T follicular helper cell (primary cell): ENCODE results near the gene GATAD1.
"Not testable (repeated sequence)": the region's sequence is repeated elsewhere in the genome, so short reads cannot be mapped to it uniquely, and the experiment has no call there.

ENCODE experiments used
- DNase-seq: peaks from one replicate; pipeline ENCODE4 v3.0.0-alpha.2; 2020; ENCODE audit warnings: low read depth
- total RNA-seq, 2 experiments: gene quantifications; one replicate each; lab custom pipeline; 2026; lab: John Stamatoyannopoulos, UW

GATAD1 gene, protein sequence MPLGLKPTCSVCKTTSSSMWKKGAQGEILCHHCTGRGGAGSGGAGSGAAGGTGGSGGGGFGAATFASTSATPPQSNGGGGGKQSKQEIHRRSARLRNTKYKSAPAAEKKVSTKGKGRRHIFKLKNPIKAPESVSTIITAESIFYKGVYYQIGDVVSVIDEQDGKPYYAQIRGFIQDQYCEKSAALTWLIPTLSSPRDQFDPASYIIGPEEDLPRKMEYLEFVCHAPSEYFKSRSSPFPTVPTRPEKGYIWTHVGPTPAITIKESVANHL
- total RNA-seq = 17.7 to 24.2 reads per million in 2 experiments

DNA sequence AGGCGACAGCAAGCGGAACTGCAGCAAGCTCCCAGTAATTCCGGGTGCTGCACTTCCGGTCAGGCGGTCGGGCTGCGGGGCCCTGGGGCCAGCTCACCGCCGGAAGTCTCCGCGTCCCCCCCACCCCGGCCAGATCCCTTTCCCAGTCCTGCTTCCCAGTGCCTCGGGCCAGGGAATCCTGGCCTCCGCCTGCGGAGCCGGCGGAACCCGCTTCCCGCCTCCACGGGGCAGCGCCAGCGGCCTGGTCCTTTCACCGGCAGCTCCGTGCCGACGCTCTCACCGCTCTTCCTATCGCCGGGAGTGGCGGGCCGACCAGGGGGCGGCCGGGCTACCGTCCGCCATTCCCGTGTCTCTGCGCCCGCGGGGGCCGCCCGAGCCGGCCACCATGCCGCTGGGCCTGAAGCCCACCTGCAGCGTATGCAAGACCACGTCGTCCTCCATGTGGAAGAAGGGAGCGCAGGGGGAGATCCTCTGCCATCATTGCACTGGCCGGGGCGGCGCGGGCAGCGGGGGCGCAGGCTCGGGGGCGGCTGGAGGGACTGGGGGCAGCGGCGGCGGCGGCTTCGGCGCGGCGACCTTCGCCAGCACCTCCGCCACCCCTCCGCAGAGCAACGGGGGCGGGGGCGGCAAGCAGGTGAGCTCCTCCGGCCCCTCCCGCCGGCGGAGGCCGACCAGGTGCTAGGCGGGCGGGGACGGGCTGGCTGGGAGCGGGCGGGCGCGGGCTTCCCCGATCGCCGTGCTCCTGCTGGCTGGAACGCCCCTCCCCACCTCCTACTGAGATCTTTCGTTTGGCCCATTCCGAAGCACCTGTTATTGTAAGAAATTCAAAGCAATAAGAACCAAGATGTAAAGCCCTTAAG lies at the start of gene GATAD1:
Gene GATAD1, plus strand, starts transcription at position 138 of the 860 bp plus-strand sequence. Its CDS starts 248 bp downstream, at position 386.
- DNase-seq = peak; percentile 71

DNA sequence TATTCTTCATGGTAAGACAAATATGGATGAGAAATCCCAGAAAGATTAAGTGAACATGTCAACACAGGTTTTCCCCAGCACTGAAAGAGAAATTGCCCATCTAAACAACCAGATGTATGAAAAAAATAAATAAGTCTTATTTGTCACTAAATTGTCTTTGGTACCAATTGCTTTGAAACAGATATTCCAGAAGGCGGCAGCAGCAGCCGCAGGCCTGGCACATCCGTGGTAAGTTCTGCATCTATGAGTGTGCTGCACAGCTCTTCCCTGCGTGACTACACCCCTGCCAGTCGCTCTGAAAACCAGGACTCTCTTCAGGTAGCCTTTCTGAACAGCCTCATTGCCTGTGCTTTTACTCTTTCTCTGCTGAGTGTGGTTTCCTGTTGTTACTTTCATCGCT lies 49.7 kb upstream of the GATAD1 start:
- no peak for DNase-seq

DNA sequence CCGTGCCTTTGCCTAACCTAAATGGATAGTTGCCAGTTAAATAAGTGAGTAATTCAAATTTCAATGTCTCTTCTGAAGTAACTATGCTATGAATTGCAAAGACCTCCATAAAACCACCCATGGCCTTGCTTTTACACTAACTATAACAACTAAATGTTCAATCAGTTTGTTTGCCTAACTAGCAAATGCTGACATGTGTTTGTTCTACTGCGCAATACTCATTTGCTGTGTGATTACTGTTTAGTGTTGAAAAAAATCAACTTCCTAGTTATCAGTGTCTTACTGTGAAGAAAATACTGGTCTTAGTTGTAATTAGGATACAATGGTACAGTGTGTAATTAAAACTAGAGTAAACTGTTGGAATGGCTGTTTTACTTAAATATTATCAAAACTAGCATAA lies 47.3 kb upstream of the GATAD1 start:
- DNase-seq = no peak

DNA sequence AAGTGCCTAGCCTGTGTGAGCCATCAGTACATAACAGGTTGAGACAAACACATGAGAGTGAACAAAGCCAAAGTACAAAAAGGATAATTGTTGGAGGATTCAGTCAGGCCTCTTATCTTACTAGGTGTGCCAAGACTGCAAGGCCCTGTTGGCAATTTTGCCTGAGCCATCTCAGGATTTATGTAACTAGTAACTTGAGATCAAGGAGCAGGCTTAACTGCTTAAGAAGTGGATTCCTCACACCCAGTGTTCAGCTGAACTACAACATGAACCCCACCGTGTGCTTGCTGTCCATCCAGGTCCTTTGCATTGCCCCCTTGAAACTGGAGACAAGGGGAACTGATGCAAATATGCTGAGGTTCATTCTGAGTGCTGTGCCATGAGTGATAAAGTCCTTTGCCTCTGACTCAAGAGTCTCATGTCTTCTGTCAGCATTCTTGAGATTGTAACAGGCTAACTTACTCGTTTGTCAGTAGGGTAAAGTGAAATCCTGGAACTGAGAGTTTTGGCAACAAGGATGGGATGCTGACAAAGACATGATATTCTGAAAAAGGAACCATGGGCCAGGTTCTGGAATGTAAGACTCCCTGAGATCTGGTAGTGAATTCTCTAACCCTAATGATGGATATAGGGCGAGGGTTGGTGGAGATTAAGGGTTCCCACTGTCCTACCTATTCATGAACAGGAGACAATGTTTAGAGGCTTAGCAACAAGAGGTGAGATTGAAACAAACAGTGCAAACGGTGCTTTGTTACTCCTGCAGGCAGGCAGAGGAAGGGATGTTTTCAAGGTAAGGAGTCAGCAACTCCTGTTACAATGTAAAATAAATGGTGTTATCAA lies 44.1 kb upstream of the GATAD1 start:
- DNase-seq = no peak

DNA sequence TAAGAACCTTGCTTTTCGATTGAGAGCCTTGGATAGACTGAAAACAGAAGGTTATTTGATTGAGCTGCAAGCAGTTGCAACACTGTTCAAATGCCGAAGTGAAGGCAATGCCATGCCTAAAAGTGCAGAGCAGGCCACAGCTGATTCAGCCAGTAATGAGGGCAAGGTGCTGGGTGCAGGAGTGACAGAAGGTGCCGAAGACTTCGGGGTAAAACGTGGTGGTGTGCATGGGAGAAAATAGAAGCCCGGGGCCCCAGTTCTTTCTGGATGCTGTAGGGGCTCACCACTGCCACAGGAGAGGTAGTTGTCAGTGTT lies 43.6 kb upstream of the GATAD1 start:
- DNase-seq = no peak

DNA sequence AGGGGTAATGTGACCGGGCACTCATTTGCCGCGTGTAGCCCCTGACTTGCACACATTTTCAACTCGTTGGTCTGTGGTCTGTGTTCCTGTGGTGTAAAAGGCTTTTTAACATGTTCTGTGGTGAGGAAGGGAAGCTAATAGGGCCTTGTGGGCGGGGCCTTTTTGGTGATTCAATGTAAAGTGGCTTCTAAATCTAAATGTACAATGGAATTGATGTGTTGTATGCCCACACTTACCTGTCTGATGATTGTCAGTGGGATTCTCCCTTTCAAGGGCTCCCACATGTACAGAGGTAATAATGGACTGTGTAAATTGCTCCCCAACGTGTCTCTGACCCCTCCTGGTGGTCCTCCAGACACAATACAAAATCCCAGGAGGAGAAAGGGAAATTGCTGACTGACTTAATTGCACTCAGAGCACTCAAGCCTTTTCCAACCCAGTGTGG lies 43.1 kb upstream of the GATAD1 start:
- DNase-seq = no peak

DNA sequence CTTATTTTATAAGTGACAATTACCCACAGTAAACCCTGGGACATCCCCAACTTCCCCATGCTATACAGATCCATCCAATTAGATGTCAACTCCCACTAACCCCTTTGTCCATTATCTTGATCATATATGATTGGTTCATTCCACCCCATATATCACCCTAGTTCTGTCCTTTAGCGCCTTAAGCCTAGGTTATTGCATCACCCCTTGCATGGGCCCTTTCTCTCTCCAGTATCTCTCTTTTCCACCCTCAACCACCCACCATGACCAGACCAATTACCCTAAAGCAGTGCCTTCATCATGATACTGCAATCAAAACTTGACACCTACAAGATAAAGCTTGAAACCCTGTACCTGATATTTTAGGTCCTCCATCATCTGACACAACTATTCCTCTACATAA lies 37.9 kb upstream of the GATAD1 start:
- DNase-seq = no peak

DNA sequence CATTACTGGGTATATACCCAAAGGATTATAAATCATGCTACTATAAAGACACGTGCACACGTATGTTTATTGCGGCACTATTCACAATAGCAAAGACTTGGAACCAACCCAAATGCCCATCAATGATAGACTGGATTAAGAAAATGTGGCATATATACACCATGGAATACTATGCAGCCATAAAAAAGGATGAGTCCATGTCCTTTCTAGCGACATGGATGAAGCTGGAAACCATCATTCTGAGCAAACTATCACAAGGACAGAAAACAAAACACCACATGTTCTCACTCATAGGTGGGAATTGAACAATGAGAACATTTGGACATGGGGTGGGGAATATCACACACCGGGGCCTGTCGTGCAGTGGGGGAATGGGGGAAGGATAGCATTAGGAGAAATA lies 37.1 kb upstream of the GATAD1 start:
- DNase-seq = not testable (repeated sequence)

DNA sequence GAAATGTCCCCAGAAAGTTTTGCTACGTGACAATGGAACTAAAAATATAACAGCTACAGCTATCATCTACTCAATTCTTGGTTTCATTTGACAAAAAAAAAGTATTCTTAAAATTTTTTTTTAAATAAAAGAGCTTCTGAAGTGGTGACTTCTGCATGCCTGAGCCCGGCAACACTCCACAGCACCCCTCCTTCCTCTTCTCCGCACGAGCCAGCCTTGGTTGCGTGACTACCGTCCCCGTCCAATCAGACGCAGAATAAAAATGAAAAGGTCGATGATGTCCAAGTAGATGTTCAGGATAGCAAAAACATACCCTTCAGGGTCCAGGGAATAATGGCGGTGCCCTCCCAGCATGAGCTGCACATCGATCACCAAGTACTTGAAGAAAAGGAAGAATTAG lies 34.5 kb upstream of the GATAD1 start:
- DNase-seq = no peak

DNA sequence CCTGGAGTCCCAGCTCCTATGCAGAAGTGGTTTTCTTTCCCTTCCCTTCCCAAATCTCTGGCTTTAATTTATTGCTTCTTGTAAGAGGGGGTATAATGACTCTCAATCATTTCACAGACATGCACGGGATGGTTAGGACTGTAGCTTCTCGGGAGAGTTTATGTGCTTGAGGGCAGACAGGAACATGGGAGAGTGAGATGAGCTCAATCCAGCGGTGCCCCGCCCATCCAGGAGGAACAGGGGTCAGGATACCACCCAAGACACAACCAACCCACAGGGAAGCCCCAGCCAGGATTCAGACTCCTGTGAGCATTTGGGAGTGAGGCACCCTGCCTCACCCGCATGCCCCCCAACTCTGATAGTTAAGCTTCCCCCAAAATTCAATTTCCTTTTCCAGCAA lies 33.7 kb upstream of the GATAD1 start:
- DNase-seq = no peak

DNA sequence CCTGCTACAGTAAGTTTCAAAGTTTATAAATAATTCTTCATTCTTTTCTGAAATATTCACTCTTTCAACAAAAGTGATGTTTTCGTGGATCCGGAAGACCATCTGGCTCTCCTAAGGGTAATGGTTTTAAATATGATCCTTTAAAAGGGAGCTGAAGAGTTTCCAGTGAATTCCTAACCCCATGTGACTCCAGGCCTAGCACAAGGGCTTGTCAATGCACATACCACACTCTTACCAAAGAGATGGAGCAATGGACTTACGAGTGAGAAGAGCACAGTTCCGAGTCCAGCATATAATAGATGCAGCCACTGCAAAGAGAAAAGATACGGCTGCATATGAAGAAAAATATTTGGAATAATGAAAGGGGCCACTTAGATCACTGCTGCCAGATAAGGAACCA lies 32.1 kb upstream of the GATAD1 start:
- no peak for DNase-seq

DNA sequence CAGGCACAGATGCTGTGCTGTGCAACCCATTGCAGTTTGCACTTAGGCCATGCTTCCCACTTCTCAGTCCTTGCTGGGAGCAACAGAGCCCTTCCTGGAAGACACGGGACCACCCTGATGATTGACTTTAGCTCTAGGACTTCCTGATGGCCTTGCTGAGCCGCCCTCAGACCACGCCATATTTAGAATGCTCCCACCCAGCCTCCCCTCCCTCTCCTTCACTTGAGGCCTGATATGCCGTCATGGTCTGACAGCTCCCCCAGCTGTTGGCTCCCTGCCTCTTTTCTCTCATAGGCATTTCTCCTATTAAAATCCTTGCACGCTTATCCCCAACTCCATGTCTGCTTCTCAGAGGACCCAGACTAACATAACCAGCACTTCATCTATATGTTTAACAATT lies 29.4 kb upstream of the GATAD1 start:
- DNase-seq = no peak

DNA sequence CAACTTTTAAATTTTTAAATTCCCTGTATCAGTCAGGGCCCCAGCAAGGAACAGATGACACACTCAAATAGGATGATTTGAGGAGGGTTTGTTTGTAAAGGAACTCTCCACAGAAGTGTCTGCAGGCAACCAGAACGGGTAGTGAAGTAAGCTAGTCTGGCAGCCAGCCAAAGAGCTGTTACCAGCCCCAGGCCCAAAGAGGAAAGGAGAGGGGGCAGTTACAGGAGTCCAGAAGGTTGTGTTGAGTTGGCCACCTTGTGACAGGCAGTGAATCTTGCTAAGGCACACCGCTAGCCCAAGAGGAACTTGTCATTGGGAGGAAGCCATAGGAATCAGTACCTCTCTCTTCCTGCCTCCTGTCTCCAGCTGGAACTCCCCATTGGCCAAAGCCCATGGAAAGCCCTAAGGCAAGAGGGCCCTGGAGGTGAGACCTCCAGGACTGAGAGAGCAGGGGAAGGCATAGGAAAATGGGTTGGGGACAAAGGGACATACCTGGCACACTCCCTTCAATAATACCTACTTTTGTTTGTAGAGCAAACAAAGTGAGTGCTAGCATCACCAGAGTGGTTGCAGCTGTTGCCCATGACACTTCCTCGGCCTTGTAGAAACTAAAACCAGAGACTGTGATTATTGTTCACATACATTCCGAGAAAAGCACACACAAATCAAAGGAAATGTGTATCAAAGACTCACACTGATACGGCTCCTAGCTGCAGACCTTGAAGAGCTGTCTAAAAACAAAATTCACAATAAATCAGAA lies 25.4 kb upstream of the GATAD1 start:
- no peak for DNase-seq

DNA sequence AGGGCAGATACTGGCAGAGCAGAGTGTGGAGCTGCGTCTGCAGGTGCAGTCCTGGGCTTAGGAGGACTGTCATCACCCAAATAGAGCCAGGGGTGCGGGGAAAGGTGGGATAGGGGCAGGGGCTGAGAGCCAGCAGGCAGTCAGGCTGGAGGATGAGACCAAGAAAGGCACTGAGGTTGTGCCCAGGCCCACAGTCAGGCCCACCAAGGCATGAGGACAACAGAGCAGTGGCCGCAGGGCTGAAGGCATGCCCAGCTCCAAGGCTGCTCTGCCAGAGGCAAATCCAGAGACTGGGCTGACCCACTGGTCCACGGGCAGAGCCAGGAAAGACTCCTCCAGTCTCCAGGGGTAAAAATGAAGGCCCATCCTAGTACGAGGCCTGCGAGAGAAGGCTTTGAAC lies 24.4 kb upstream of the GATAD1 start:
- no peak for DNase-seq

DNA sequence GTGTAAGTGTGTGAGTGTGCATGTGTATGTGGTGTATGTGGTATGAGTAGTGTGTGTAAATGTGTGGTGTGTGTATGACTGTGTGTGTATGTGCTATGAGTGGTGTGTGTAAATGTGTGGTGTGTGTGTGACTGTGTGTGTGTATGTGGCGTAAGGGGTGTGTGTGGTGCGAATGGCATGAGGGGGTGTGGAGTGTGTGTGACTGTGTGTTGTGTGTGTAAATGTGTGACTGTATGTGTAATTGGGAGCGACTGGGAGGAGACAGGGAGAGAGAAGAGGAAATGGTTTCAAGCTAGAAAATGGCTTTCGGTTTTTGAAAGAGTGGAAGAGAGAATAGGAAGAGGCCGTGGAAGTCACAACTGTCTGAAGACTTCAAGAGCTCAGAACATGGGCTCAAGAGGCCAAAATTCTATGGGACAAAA lies 23.6 kb upstream of the GATAD1 start:
- DNase-seq = no peak

DNA sequence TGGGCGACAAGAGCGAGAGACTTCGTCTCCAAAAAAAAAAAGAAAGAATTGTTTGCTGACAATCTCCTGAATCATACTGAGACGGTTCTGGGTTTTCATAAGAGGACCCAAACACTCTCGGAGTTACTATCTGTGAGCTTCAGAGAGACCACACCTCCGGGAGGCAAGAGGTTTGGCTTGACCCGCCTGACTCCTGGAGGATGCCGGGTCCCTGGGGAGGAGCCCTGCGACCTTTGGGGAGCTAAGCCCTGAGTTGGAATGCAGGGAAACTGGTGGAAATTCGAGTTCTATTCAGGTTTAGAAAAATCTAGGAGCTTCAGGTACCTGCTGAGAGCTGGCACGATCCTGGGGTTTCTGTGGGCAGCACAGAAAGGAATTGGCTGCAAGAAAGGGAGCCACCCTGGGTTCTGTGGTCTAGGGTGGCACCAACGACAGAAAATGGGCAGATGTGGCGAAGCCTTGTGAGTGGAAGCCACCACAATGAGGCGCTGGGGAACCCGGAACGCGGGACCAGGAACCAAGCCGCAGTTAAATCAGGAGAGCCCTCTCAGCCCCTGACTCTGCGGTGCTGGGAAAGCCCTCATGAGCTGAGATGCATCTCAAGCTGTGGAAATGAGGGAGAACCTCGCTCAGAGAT lies 21.9 kb upstream of the GATAD1 start:
- no peak for DNase-seq

DNA sequence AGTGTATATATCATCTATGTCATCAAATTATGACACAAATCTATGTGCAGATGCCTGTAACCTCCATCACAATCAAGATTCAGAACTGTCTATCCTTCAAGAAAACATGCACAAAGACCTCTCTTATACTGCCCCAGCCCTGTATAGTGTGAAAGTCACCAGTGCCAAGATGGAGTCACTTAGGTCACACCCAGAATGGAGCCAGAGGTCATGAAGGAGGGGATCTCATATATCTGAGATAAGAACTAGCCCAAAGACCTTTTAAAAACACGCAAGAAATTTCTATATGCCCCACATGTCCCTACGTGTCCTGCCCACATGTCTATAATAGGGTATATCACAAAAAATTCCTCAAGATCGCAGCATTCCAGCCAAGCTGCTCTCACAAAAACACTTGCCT lies 20.1 kb upstream of the GATAD1 start:
- DNase-seq = no peak

DNA sequence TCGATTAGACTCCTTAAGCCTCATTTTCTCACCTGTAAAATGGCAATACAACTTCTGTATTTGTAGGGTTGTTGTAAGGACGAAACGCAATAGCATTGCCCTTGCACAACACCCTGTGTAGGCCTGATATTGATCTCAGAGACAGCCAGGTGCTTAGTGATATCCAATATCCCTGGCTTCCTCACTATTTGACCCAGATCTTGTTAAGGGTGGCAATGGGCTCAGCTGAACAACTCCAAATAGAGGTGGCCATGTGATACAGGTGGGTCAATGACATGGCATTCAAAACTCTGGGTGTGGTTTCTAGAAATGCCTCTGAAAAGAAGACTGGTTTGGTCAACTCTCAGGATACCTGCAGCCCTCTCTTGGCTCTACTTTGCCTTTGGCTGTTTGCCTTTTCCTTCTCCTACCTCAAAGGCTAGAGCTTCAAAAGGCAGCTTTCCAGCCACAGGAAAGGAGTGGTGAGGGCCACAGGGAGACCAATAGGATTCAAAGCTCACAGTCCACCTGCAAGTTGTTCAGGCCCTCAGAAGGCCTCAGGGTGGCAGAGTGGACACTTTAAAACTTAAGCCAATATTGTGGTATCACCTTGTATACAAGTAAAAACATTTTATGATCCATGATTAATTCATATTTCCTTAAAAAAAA lies 14.9 kb upstream of the GATAD1 start:
- no peak for DNase-seq

DNA sequence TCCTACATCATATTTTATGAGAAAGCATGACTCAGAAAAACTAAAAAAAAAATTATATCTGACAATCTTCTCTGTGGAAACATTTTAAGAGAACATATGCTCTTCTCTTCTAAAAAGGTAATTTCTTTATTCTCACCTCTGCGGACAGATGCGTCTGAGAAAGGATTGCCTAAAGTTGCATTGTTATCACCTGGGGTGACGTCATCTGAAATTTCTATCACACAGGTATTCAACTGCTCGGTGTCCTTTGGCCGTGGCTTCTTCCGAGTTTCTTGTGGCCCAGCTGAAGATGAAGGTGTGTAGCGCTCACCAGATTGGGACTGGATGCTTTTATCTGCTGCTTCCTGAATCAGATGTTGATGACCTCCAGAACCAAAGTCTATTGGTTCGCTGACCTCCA lies 14.3 kb upstream of the GATAD1 start:
- DNase-seq = no peak

DNA sequence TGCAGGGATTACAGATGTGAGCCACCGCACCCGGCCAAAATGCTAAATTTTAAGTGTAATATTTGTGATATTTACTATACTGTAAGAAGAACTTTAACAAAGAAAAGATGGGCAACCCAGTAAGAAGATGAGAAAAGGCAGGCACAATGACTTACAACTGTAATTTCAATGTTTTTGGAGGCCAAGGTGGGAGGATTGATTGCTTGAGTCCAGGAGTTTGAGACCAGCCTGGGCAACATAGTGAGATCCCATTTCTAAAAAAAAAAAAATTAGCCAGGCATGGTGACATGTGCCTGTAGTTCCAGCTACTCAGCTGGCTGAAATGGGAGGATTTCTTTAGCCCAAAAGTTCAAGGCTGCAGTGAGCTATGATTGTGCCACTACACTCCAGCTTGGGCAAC lies 11.7 kb upstream of the GATAD1 start:
- DNase-seq = no peak
